ENCODE measurements around the gene GABRB3. TPM values are rescaled to one million over a fixed set of nuclear protein-coding genes. Genes with fewer than 3 reads are reported as not detected.

The GABRB3 gene
- polyA plus RNA-seq, 1 donor (not counting 4 experiments of a cell fraction or from before 2014, with no cell fraction given), result 0.81 TPM

DNA sequence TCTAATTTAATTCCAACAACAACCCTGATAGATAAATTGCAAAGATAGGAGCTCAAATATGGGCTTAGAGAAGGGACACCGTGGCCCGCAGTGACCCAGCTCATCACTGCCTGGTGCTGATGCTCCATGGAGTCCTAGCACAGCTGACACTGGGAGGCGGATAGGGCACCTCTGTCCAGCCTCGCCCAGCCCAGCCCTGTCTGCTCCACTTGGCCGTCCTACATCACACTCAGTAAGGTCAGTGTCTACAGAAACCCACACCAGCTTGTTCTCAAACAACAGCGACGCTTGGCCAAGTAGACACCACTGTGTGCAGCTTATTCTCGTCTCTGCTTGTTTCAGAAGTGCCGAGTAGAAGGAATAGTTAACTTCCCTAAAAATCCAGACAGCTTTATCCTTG is 33.9 kb downstream of the GABRB3 start:
- DNase-seq (ENCODE audit: low read depth, low spot score) (no peak), FAIRE-seq (no peak)
- Histone ChIP-seq H3K9me1 (ENCODE audit: control insufficient read depth, extremely low read depth, insufficient read depth, low read length) (no peaks in the 10 kb centered on the region), H3K9ac (ENCODE audit: control insufficient read depth, extremely low read depth, insufficient read depth, low read length) (no peak overlapping the region), H3K36me3 (ENCODE audit: control insufficient read depth in 2 of 2, extremely low read depth in 1 of 2, insufficient read depth in 2 of 2, low read length in 2 of 2) (no peaks in the 10 kb centered on the region), H3K4me3 (ENCODE audit: control insufficient read depth in 2 of 3, extremely low read depth in 1 of 3, insufficient read depth in 2 of 3, low read depth in 1 of 3, low read length in 3 of 3) (no peak overlapping the region), H2AFZ (ENCODE audit: control insufficient read depth, low read length) (no peak overlapping the region), H4K20me1 (ENCODE audit: control insufficient read depth, extremely low read depth, insufficient read depth, low read length) (no peaks in the 10 kb centered on the region), H3K27ac (ENCODE audit: control insufficient read depth, insufficient read depth, low read length) (no peak overlapping the region), H3K79me2 (ENCODE audit: control insufficient read depth, insufficient read depth, low read length) (no peaks in the 10 kb centered on the region), H3K4me2 (ENCODE audit: control insufficient read depth, extremely low read depth, insufficient read depth, low read depth, low read length) (no peak overlapping the region), H3K27me3 (ENCODE audit: control insufficient read depth, extremely low read depth, insufficient read depth, low read length) (no peaks in the 10 kb centered on the region), H3K9me3 (ENCODE audit: control insufficient read depth, low read depth, low read length) (peaks cover 6% of the 10 kb centered on the region), H3K4me1 (ENCODE audit: control insufficient read depth, extremely low read depth, insufficient read depth, low read length) (no peaks in the 10 kb centered on the region)
- dilution Hi-C loops (cut with MboI; ENCODE audit: extremely low pct_ligation_motif_present, low sequenced_read_pairs), result no loop called here
- no peak for TF ChIP-seq EZH2 (IDR thresholded peaks at IDR 0.05; ENCODE audit: low read length)
- TF ChIP-seq, protein P1, sequence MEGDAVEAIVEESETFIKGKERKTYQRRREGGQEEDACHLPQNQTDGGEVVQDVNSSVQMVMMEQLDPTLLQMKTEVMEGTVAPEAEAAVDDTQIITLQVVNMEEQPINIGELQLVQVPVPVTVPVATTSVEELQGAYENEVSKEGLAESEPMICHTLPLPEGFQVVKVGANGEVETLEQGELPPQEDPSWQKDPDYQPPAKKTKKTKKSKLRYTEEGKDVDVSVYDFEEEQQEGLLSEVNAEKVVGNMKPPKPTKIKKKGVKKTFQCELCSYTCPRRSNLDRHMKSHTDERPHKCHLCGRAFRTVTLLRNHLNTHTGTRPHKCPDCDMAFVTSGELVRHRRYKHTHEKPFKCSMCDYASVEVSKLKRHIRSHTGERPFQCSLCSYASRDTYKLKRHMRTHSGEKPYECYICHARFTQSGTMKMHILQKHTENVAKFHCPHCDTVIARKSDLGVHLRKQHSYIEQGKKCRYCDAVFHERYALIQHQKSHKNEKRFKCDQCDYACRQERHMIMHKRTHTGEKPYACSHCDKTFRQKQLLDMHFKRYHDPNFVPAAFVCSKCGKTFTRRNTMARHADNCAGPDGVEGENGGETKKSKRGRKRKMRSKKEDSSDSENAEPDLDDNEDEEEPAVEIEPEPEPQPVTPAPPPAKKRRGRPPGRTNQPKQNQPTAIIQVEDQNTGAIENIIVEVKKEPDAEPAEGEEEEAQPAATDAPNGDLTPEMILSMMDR (optimal IDR thresholded peaks at IDR 0.05 in 1 of 3, IDR thresholded peaks at IDR 0.05 in 1 of 3, conservative IDR thresholded peaks at IDR 0.05 in 1 of 3; ENCODE audit: extremely low read depth in 1 of 3, insufficient read depth in 2 of 3, low read length in 3 of 3), result no peak

DNA sequence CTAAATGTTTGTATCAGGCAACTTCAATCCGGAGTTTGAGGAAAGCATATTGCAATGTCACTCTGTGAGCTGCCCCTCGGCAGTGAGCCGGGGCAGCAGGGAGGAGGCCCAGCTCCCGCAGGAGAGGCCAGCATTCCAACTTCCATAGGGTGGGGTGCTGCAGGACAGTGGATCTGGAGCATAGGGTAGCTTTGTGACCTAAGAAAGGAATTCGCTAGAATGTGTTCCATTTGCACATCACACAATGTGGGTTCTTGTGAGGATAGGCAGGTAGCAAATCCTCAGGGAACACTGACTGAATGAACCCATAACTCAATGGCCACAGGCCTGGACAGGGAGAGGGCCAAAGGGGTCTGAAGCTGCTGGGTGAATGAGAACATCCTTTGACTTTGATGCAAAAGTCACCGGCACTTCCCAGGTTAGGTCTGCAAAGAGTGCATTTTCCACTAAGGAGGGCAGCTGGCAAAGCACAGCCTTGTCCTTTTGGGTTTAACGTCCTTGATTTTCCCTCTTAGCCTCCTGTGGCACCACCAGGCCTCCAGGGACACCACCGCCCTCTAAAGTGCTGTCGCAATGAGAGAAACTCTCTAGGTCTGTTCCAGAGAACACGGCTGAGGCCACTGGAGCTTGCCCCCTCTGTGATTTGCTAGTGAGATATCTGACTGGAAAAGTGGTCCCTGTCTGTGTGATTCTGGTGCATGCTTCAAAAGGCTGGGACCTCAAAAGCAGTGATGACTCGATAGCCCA is 36.2 kb downstream of the GABRB3 start:
- H3K27me3 ChIP-seq (ENCODE audit: control insufficient read depth, extremely low read depth, insufficient read depth, low read length), result no peaks in the 10 kb centered on the region
- H4K20me1 ChIP-seq (ENCODE audit: control insufficient read depth, extremely low read depth, insufficient read depth, low read length), result no peaks in the 10 kb centered on the region
- no peak overlapping the region for H3K9ac ChIP-seq (ENCODE audit: control insufficient read depth, extremely low read depth, insufficient read depth, low read length)
- H3K4me2 ChIP-seq (ENCODE audit: control insufficient read depth, extremely low read depth, insufficient read depth, low read depth, low read length), result no peak overlapping the region
- no peaks in the 10 kb centered on the region for H3K79me2 ChIP-seq (ENCODE audit: control insufficient read depth, insufficient read depth, low read length)
- H3K36me3 ChIP-seq (ENCODE audit: control insufficient read depth in 2 of 2, extremely low read depth in 1 of 2, insufficient read depth in 2 of 2, low read length in 2 of 2), result no peaks in the 10 kb centered on the region
- FAIRE-seq (no peak), DNase-seq (ENCODE audit: low read depth, low spot score) (no peak)
- no peak overlapping the region for H3K27ac ChIP-seq (ENCODE audit: control insufficient read depth, insufficient read depth, low read length)
- no peaks in the 10 kb centered on the region for H3K9me1 ChIP-seq (ENCODE audit: control insufficient read depth, extremely low read depth, insufficient read depth, low read length)
- no peak overlapping the region for H3K4me3 ChIP-seq (ENCODE audit: control insufficient read depth in 2 of 3, extremely low read depth in 1 of 3, insufficient read depth in 2 of 3, low read depth in 1 of 3, low read length in 3 of 3)
- TF ChIP-seq, protein P1 (optimal IDR thresholded peaks at IDR 0.05 in 1 of 3, IDR thresholded peaks at IDR 0.05 in 1 of 3, conservative IDR thresholded peaks at IDR 0.05 in 1 of 3; ENCODE audit: extremely low read depth in 1 of 3, insufficient read depth in 2 of 3, low read length in 3 of 3), result no peak
- no peak for TF ChIP-seq EZH2 (IDR thresholded peaks at IDR 0.05; ENCODE audit: low read length)
- peaks cover 8% of the 10 kb centered on the region for H3K9me3 ChIP-seq (ENCODE audit: control insufficient read depth, low read depth, low read length)
- no peak overlapping the region for H2AFZ ChIP-seq (ENCODE audit: control insufficient read depth, low read length)
- dilution Hi-C loops (cut with MboI; ENCODE audit: extremely low pct_ligation_motif_present, low sequenced_read_pairs), result no loop called here
- H3K4me1 ChIP-seq (ENCODE audit: control insufficient read depth, extremely low read depth, insufficient read depth, low read length), result no peaks in the 10 kb centered on the region
